Hepatocyte (in vitro differentiated cells): ENCODE results near the gene ANO10.

Source experiments
- EZH2phosphoT487 ChIP-seq: fragments of 200-600 bp; sonication (generic); IDR thresholded peaks from one replicate; pipeline ENCODE4 v1.6.1; 2018; ENCODE audit warnings: antibody characterized with exemption, mild to moderate bottlenecking, low read depth, moderate library complexity; ENCODE audit not compliant: unreplicated experiment, severe bottlenecking
- TF ChIP-seq, protein P1 (sequence below): fragments of 200-600 bp; sonication (generic); IDR thresholded peaks from 2 replicates; pipeline ENCODE4 v1.5.1; 2016; ENCODE audit warnings: antibody characterized with exemption, mild to moderate bottlenecking; ENCODE audit not compliant: poor library complexity

DNA sequence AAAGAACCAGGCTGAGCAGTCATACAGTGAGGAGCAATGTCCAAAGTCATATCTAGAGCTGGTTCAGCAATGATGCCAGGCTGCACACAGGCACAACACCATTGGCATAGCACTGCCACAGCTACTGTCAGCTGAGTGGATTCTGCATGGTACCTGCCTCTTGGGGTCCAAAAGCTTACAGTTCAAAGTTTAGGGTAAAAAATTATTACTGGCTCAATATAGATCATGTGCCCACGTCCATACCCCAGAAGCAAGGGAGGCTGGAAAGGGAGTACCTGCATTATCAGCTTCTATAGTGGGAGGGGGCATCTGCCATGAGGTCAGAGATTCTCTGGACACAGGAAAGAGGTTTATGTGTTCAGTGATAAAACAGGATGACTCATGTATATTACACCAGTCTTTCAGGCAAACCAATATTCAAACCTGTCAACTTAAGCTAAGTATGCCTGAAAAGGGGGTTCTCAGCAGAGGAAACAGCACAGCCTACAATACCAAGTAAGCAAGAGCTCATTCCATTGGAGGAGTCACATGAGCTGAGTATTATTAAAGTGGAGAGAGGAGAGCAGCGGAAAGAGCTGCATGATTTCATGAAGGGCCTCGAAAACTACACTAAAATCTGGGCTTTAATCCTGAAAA lies 99.0 kb downstream of the ANO10 start:
- TF ChIP-seq, protein P1, sequence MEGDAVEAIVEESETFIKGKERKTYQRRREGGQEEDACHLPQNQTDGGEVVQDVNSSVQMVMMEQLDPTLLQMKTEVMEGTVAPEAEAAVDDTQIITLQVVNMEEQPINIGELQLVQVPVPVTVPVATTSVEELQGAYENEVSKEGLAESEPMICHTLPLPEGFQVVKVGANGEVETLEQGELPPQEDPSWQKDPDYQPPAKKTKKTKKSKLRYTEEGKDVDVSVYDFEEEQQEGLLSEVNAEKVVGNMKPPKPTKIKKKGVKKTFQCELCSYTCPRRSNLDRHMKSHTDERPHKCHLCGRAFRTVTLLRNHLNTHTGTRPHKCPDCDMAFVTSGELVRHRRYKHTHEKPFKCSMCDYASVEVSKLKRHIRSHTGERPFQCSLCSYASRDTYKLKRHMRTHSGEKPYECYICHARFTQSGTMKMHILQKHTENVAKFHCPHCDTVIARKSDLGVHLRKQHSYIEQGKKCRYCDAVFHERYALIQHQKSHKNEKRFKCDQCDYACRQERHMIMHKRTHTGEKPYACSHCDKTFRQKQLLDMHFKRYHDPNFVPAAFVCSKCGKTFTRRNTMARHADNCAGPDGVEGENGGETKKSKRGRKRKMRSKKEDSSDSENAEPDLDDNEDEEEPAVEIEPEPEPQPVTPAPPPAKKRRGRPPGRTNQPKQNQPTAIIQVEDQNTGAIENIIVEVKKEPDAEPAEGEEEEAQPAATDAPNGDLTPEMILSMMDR, result no peak
- TF ChIP-seq EZH2phosphoT487, result no peak
